ENCODE measurements around the gene TPK1.

TPK1 gene

DNA sequence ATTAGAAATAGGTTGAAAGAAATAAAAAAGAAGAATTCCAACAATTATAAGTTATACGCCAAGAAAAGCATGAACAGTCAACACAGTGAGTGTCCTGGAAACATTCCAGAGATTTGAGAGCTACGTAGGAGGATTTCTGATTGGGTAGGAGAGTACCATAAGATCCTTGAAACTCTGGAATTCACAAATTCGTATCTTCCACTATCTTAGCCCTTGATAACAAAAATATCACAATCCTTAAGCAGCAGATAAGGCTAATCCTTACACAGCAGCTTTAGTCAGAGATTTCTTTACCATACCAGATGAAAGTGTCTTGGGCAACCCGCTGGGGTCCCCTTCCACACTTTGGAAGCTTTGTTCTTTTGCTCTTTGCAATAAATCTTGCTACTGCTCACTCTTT, 8.2 kb downstream of the TPK1 start:
- no peak overlapping the region for H2AFZ ChIP-seq
- H3K27me3 ChIP-seq (ENCODE audit: control insufficient read depth, insufficient read depth, low read length), result no peaks in the 10 kb centered on the region
- no peak overlapping the region for H3K27ac ChIP-seq
- H3K9ac ChIP-seq, result no peak overlapping the region
- H3K79me2 ChIP-seq, result no peaks in the 10 kb centered on the region
- H3K4me3 ChIP-seq (ENCODE audit: low read depth, low read length), result no peak overlapping the region
- H3K4me2 ChIP-seq (ENCODE audit: low read length), result no peak overlapping the region
- no peaks in the 10 kb centered on the region for H3K36me3 ChIP-seq (ENCODE audit: control insufficient read depth, insufficient read depth, low read length)
- H3K9me3 ChIP-seq (ENCODE audit: control insufficient read depth, low read length), result no peaks in the 10 kb centered on the region
- TF ChIP-seq, protein P1, sequence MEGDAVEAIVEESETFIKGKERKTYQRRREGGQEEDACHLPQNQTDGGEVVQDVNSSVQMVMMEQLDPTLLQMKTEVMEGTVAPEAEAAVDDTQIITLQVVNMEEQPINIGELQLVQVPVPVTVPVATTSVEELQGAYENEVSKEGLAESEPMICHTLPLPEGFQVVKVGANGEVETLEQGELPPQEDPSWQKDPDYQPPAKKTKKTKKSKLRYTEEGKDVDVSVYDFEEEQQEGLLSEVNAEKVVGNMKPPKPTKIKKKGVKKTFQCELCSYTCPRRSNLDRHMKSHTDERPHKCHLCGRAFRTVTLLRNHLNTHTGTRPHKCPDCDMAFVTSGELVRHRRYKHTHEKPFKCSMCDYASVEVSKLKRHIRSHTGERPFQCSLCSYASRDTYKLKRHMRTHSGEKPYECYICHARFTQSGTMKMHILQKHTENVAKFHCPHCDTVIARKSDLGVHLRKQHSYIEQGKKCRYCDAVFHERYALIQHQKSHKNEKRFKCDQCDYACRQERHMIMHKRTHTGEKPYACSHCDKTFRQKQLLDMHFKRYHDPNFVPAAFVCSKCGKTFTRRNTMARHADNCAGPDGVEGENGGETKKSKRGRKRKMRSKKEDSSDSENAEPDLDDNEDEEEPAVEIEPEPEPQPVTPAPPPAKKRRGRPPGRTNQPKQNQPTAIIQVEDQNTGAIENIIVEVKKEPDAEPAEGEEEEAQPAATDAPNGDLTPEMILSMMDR (IDR thresholded peaks at IDR 0.05), result no peak
- H3K4me1 ChIP-seq, result peaks cover 5% of the 10 kb centered on the region

DNA sequence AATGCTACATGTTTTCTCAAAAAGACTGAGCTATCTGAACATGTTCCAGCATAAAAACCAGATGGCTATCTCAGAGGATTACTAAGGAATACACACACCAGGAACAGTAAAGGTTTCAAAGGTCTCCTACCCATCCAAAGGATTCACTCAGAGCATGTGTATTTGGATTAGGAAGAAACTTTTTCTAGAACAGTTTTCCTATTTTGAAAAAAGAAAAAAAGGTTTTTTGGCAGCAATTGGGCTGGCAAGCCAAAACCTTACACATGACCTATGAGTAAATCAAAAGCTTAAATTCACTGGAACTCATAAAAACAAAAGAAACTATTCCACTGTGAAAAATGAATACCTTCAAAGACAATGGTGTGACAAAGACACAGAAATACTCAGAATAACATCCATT, 9.6 kb downstream of the TPK1 start:
- no peaks in the 10 kb centered on the region for H3K79me2 ChIP-seq
- H2AFZ ChIP-seq, result no peak overlapping the region
- no peaks in the 10 kb centered on the region for H3K9me3 ChIP-seq (ENCODE audit: control insufficient read depth, low read length)
- TF ChIP-seq, protein P1 (IDR thresholded peaks at IDR 0.05), result no peak
- no peaks in the 10 kb centered on the region for H3K36me3 ChIP-seq (ENCODE audit: control insufficient read depth, insufficient read depth, low read length)
- H3K4me3 ChIP-seq (ENCODE audit: low read depth, low read length), result no peak overlapping the region
- peaks cover 7% of the 10 kb centered on the region for H3K4me1 ChIP-seq
- H3K27me3 ChIP-seq (ENCODE audit: control insufficient read depth, insufficient read depth, low read length), result no peaks in the 10 kb centered on the region
- H3K9ac ChIP-seq, result no peak overlapping the region
- no peak overlapping the region for H3K4me2 ChIP-seq (ENCODE audit: low read length)
- no peak overlapping the region for H3K27ac ChIP-seq

DNA sequence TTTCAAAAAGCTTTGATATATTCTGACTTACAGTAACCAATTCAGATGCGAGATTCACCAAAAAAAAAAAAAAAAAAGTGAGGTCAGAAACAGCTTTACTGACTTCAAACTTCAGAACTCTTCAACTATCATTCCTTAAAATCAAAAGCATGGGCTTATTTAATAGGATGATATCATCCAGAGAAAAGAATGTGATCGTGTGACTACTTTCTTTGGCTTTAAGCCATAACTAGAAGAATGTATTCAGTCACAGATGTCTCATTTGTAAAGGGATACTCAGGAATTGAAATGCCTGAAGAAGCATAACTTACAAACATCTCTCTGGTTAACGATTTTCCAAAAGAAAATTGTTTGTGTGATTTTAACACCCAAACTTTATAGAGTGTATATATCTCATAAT, 11.5 kb downstream of the TPK1 start:
- H3K4me2 ChIP-seq (ENCODE audit: low read length), result no peak overlapping the region

DNA sequence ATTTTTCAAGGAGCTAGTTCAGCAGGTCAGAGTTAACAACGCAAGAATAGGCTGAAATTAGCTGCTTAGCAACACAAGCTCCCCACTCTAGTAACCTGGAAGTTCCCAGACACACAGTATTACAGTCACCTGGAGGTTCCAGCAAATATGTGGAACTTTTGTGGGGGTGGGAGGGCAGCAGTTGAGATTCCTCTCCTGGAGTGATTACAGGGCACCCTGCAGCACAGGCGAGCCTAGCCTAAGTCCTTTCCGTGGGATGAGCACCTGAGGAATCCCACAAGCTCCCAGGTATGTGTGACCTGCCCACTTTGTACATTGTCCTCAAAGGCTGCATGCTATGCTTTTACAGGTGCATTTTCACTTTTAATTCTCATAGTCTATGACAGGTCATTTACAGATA, 13.6 kb downstream of the TPK1 start:
- no peaks in the 10 kb centered on the region for H3K36me3 ChIP-seq (ENCODE audit: control insufficient read depth, insufficient read depth, low read length)
- no peak overlapping the region for H3K9ac ChIP-seq
- peaks cover 10% of the 10 kb centered on the region for H3K4me1 ChIP-seq
- TF ChIP-seq, protein P1 (IDR thresholded peaks at IDR 0.05), result no peak
- no peaks in the 10 kb centered on the region for H3K79me2 ChIP-seq
- H2AFZ ChIP-seq, result no peak overlapping the region
- H3K27ac ChIP-seq, result no peak overlapping the region
- no peaks in the 10 kb centered on the region for H3K9me3 ChIP-seq (ENCODE audit: control insufficient read depth, low read length)
- H3K4me3 ChIP-seq (ENCODE audit: low read depth, low read length), result no peak overlapping the region
- H3K4me2 ChIP-seq (ENCODE audit: low read length), result no peak overlapping the region
- no peaks in the 10 kb centered on the region for H3K27me3 ChIP-seq (ENCODE audit: control insufficient read depth, insufficient read depth, low read length)

More for the DNA sequence above, 11.5 kb downstream of the TPK1 start:
- Histone ChIP-seq H3K9ac (no peak overlapping the region), H3K36me3 (ENCODE audit: control insufficient read depth, insufficient read depth, low read length) (no peaks in the 10 kb centered on the region), H3K4me3 (ENCODE audit: low read depth, low read length) (no peak overlapping the region), H3K27ac (no peak overlapping the region), H3K9me3 (ENCODE audit: control insufficient read depth, low read length) (no peaks in the 10 kb centered on the region), H2AFZ (no peak overlapping the region), H3K4me1 (peaks cover 10% of the 10 kb centered on the region), H3K79me2 (no peaks in the 10 kb centered on the region), H3K27me3 (ENCODE audit: control insufficient read depth, insufficient read depth, low read length) (no peaks in the 10 kb centered on the region)
- TF ChIP-seq, protein P1 (IDR thresholded peaks at IDR 0.05), result no peak

DNA sequence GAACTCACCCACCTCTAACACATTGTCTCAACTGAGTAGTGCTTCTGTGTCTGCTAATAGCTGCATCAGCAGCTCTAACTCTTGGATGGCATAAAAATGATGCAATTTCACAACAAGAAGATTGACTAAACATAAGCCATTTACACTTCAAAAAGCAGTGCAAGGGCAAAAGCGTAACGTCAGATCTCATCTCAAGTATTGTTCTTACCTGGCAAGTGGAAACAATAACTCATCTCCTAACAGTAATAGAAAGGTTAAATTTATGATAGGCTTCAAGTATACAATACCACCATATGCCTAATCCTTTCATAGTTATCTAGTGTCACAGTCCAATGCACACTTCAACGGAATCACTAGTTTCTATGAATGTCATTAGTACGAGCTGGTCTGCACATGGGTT, 14.8 kb downstream of the TPK1 start:
- H3K36me3 ChIP-seq (ENCODE audit: control insufficient read depth, insufficient read depth, low read length), result no peaks in the 10 kb centered on the region
- no peaks in the 10 kb centered on the region for H3K27me3 ChIP-seq (ENCODE audit: control insufficient read depth, insufficient read depth, low read length)
- no peak overlapping the region for H3K27ac ChIP-seq
- H2AFZ ChIP-seq, result no peak overlapping the region
- H3K9ac ChIP-seq, result no peak overlapping the region
- TF ChIP-seq, protein P1 (IDR thresholded peaks at IDR 0.05), result no peak
- no peaks in the 10 kb centered on the region for H3K79me2 ChIP-seq
- no peaks in the 10 kb centered on the region for H3K9me3 ChIP-seq (ENCODE audit: control insufficient read depth, low read length)
- H3K4me3 ChIP-seq (ENCODE audit: low read depth, low read length), result no peak overlapping the region
- no peak overlapping the region for H3K4me2 ChIP-seq (ENCODE audit: low read length)
- peaks cover 10% of the 10 kb centered on the region for H3K4me1 ChIP-seq
